Activated naive CD4-positive, alpha-beta T cell treated with anti-CD3 and anti-CD28 coated beads, Interleukin-2, amount 10 ng/mL, durations not matched to agents 5 hours and 36 hours (primary cell): Measurements from ENCODE around the gene BOLA3. TPM values are rescaled to one million over a fixed set of nuclear protein-coding genes. Genes with fewer than 3 reads are reported as not detected.

Source experiments
- total RNA-seq, 2 experiments: library from RNA; stranded (reverse); gene quantifications; one replicate each; pipeline ENCODE4 v1.2.3, GENCODE V29; 2021

The BOLA3 gene, protein sequence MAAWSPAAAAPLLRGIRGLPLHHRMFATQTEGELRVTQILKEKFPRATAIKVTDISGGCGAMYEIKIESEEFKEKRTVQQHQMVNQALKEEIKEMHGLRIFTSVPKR
- 10 to 100 TPM; 39.3 to 42.1 TPM for total RNA-seq

GRCh38 chr2:74147727-74148456, at the start of gene BOLA3:
Gene BOLA3, minus strand, starts transcription at chr2:74147912. Its CDS starts 38 bp downstream, at chr2:74147874.

GRCh38 chr2:74178211-74179062, 30.7 kb upstream of the BOLA3 start, which contains the start of gene MOB1A:
Gene MOB1A, minus strand, starts transcription at chr2:74178879. Its CDS starts 205 bp downstream, at chr2:74178674.

Other genes with a start within 250 kb of the BOLA3 start
- gene DGUOK, start 221.0 kb downstream of the BOLA3 start, total RNA-seq = 10 to 100 TPM; 65.6 to 70.2 TPM
- gene TET3, start 163.0 kb downstream of the BOLA3 start, total RNA-seq = 10 to 100 TPM; 17.0 to 17.2 TPM
- 100 to 1,000 TPM; 153 to 156 TPM for gene MOB1A, start 31.0 kb upstream of the BOLA3 start, total RNA-seq
- gene MTHFD2, start 50.7 kb upstream of the BOLA3 start, total RNA-seq = 100 to 1,000 TPM; 111 to 116 TPM
- gene SLC4A5, start 195.5 kb upstream of the BOLA3 start, total RNA-seq = 1 to 10 TPM; 2.8 to 4.6 TPM
- 100 to 1,000 TPM; 104 to 111 TPM for gene DCTN1, start 232.4 kb upstream of the BOLA3 start, total RNA-seq